ENCODE measurements around the gene PTPN7.
A peak's percentile ranks its signal among the peaks of the same experiment; 100 is the strongest.
"Not testable (repeated sequence)": the region's sequence is repeated elsewhere in the genome, so short reads cannot be mapped to it uniquely, and the experiment has no call there.

The PTPN7 gene

GRCh38 chr1:202141468-202141867 is 18.9 kb downstream of the PTPN7 start:
- POLR2A ChIA-PET; H3K27ac ChIP-seq (ENCODE audit: extremely low read depth, low read depth, low read length); H3K4me3 ChIP-seq (ENCODE audit: low read depth, low read length); H3K9me3 ChIP-seq (ENCODE audit: control insufficient read depth, insufficient read depth, low read depth, low read length); H3K4me1 ChIP-seq (ENCODE audit: control insufficient read depth, insufficient read depth, low read length): not testable (repeated sequence)
- CTCF ChIA-PET = interaction anchor here (2.2 kb wide), 1 partner anchor 142 kb away, joined by 8 read pairs; no protein-coding TSS in a partner anchor
- H3K36me3 ChIP-seq (ENCODE audit: control insufficient read depth in 2 of 2, insufficient read depth in 1 of 2, low read length in 2 of 2) = peaks cover 0 to 32% of the 10 kb centered on the region in 2 experiments; a peak in 2 of 3 replicates
- TF ChIP-seq ZNF362 (tag by site-specific recombination; IDR thresholded peaks at IDR 0.05) (0 out of 2 replicates have a peak, but pooled peaks have one; percentile 22), PRDM10 (tag by site-specific recombination; IDR thresholded peaks at IDR 0.05) (peak; percentile 52)

- ChIA-PET CTCF (no interaction called here), POLR2A (no interaction called here)
- Histone ChIP-seq H3K9me3 (ENCODE audit: control insufficient read depth, insufficient read depth, low read depth, low read length) (no peaks in the 10 kb centered on the region), H3K36me3 (ENCODE audit: control insufficient read depth in 2 of 2, insufficient read depth in 1 of 2, low read length in 2 of 2) (peaks cover 0 to 35% of the 10 kb centered on the region in 2 experiments; a peak in 2 of 3 replicates), H3K4me1 (ENCODE audit: control insufficient read depth, insufficient read depth, low read length) (no peaks in the 10 kb centered on the region; the same call in 1 of the 2 replicates), H3K4me3 (ENCODE audit: low read depth, low read length) (no peak overlapping the region), H3K27ac (ENCODE audit: extremely low read depth, low read depth, low read length) (no peak overlapping the region)
- TF ChIP-seq GLIS2 (tag by site-specific recombination; IDR thresholded peaks at IDR 0.05) (no peak), ZNF449 (tag by site-specific recombination; IDR thresholded peaks at IDR 0.05) (peak; percentile 24; the same call in 1 of the 2 replicates), ZBTB49 (tag by site-specific recombination; IDR thresholded peaks at IDR 0.05; ENCODE audit: low read depth) (no peak)
These were observed 19.6 kb downstream of the PTPN7 start for GRCh38 chr1:202140833-202141232.

GRCh38 chr1:202135221-202135721 is 25.1 kb downstream of the PTPN7 start:
- H3K4me3 ChIP-seq (ENCODE audit: low read depth, low read length) = no peak overlapping the region
- peaks cover 16 to 54% of the 10 kb centered on the region in 2 experiments for H3K36me3 ChIP-seq (ENCODE audit: control insufficient read depth in 2 of 2, insufficient read depth in 1 of 2, low read length in 2 of 2)
- CTCF ChIA-PET = interaction anchor here (0.6 to 4.1 kb wide), 30 partner anchors 8 to 604 kb away, joined by 3 to 53 read pairs (median 5); partner anchors contain the start of genes ELF3, GPR37L1 and LGR6
- H3K9me3 ChIP-seq (ENCODE audit: control insufficient read depth, insufficient read depth, low read depth, low read length) = no peaks in the 10 kb centered on the region
- no peaks in the 10 kb centered on the region for H3K4me1 ChIP-seq (ENCODE audit: control insufficient read depth, insufficient read depth, low read length)
- POLR2A ChIA-PET = interaction anchor here (0.6 to 1.4 kb wide), 3 partner anchors 126 to 792 kb away, joined by 3 to 6 read pairs (median 3); partner anchors contain the start of gene KLHL12
- no peak overlapping the region for H3K27ac ChIP-seq (ENCODE audit: extremely low read depth, low read depth, low read length)
- TF ChIP-seq ZNF473 (tag by site-specific recombination; IDR thresholded peaks at IDR 0.05) (no peak), ZNF121 (tag by site-specific recombination; IDR thresholded peaks at IDR 0.05) (no peak), ZNF555 (tag by site-specific recombination; conservative IDR thresholded peaks at IDR 0.05) (no peak), ZNF623 (tag by site-specific recombination; IDR thresholded peaks at IDR 0.05) (no peak), ZNF169 (tag by site-specific recombination; IDR thresholded peaks at IDR 0.05) (no peak), ZNF600 (tag by site-specific recombination; IDR thresholded peaks at IDR 0.05) (peak; percentile 68; the same call in 1 of the 2 replicates), ZBTB10 (tag by site-specific recombination; IDR thresholded peaks at IDR 0.05) (no peak), CTCF (tag by site-specific recombination; IDR thresholded peaks at IDR 0.05) (0 out of 2 replicates have a peak, but pooled peaks have one; percentile 39), RBAK (tag by site-specific recombination; IDR thresholded peaks at IDR 0.05) (no peak), ZBTB17 (tag by site-specific recombination; IDR thresholded peaks at IDR 0.05) (peak; percentile 42)

All from HEK293 (cell line).